Upper lobe of left lung (tissue), 6 donors: ENCODE results near the gene STK16. TPM values are rescaled to one million over a fixed set of nuclear protein-coding genes. Genes with fewer than 3 reads are reported as not detected.

Experiments
- ATAC-seq, 2 donors: fragments of 200-7000 bp; cut with Tn5 transposase; one replicate each; pipeline ENCODE4 v1.9.1; 2022; ENCODE audit warnings: mild to moderate bottlenecking in 2 of 2, moderate library complexity in 2 of 2; ENCODE audit not compliant: low FRiP score in 2 of 2
- DNase-seq, 2 donors: peaks; one replicate each; pipeline ENCODE4 v3.0.0-alpha.2; 2019 to 2020
- H3K27ac ChIP-seq, 4 donors: fragments of 200-600 bp; sonication (generic); one replicate each; pipeline ENCODE4 v1.5.1; 2016 to 2019
- H3K27me3 ChIP-seq, 4 donors: fragments of 200-600 bp; sonication (generic); one replicate each; pipeline ENCODE4 v1.5.1; 2017 to 2019
- H3K36me3 ChIP-seq, 4 donors: fragments of 200-600 bp; sonication (generic); one replicate each; pipeline ENCODE4 v1.5.1; 2016 to 2019
- H3K4me1 ChIP-seq, 4 donors: fragments of 200-600 bp; sonication (generic); one replicate each; pipeline ENCODE4 v1.5.1; 2018 to 2019
- H3K4me3 ChIP-seq, 4 donors: fragments of 200-600 bp; sonication (generic); one replicate each; pipeline ENCODE4 v1.5.1; 2017 to 2019; ENCODE audit warnings: mild to moderate bottlenecking in 2 of 4, moderate library complexity in 1 of 4
- H3K9me3 ChIP-seq, 4 donors: fragments of 200-600 bp; sonication (generic); one replicate each; pipeline ENCODE4 v1.5.1; 2018 to 2019
- CTCF ChIP-seq, 6 experiments: fragments of 450-650 bp in 4 of 6; fragments of 200-600 bp in 2 of 6; sonication (generic) in 2 of 6; IDR thresholded peaks; one replicate each; pipeline ENCODE4 v1.5.1; 2016 to 2019; ENCODE audit warnings: antibody characterized with exemption in 6 of 6
- EP300 ChIP-seq, 4 donors: sonication (generic); formaldehyde crosslinking; IDR thresholded peaks; one replicate each; pipeline ENCODE4 v1.5.1; 2017; ENCODE audit warnings: antibody characterized with exemption in 4 of 4, control low read depth in 2 of 4
- POLR2A ChIP-seq, 4 donors: fragments of 450-650 bp; IDR thresholded peaks; one replicate each; pipeline ENCODE4 v1.5.1; 2016 to 2017; ENCODE audit warnings: antibody characterized with exemption in 4 of 4, mild to moderate bottlenecking in 2 of 4
- POLR2AphosphoS5 ChIP-seq, 2 donors: sonication (generic); formaldehyde crosslinking; IDR thresholded peaks; one replicate each; pipeline ENCODE4 v1.5.1; 2017; ENCODE audit warnings: antibody characterized with exemption in 2 of 2
- WGBS, 2 donors: methylation state at CpG; one replicate each; pipeline ENCODE4 v1.1.5; 2017 to 2018; 5-methylcytosine and 5-hydroxymethylcytosine counted together
- total RNA-seq, 6 donors: library from RNA; depleted of rRNA in 4 of 6; stranded (reverse); fragments of >200 nt in 4 of 6; gene quantifications; one replicate each; pipeline versions ENCODE4 v1.1.0 to v1.2.1, GENCODE V29; 2016 to 2021
- donor health status: DM: no; HTN: no; CAD: no; lungs with moderate emphysema.
- donor health status: DM: no; HTN: yes; CAD: no; lungs with severe emphysema.

Gene STK16
- total RNA-seq, 6 donors from 2014 or later = 12.6 to 28.3 (median 15.7) TPM

- Histone ChIP-seq H3K4me3 (no peak overlapping the region), H3K27me3 (no peaks in the 10 kb centered on the region), H3K4me1 (peaks cover 16 to 21% (median 18%) of the 10 kb centered on the region in 4 donors), H3K27ac (no peak overlapping the region), H3K36me3 (peaks cover 0 to 63% (median 34%) of the 10 kb centered on the region in 4 donors), H3K9me3 (no peaks in the 10 kb centered on the region)
- TF ChIP-seq POLR2AphosphoS5 (IDR thresholded peaks at IDR 0.05) (no peak), POLR2A (IDR thresholded peaks at IDR 0.05) (no peak), CTCF (IDR thresholded peaks at IDR 0.05) (no peak), EP300 (IDR thresholded peaks at IDR 0.05) (no peak)
- DNase-seq (no peak), ATAC-seq (no peak)
- 88 to 91% methylated on average over 5 to 9 of the region's 9 CpGs for WGBS, 2 donors
Measured at GRCh38 chr2:219210886-219211362, 34.4 kb upstream of the STK16 start.

GRCh38 chr2:219213026-219213415 lies 32.3 kb upstream of the STK16 start:
- H3K27me3 ChIP-seq = no peaks in the 10 kb centered on the region
- DNase-seq = no peak
- peaks cover 14 to 24% (median 17%) of the 10 kb centered on the region in 4 donors for H3K4me1 ChIP-seq
- ATAC-seq = no peak
- H3K36me3 ChIP-seq = peaks cover 0 to 61% (median 34%) of the 10 kb centered on the region in 4 donors
- no peaks in the 10 kb centered on the region for H3K9me3 ChIP-seq
- H3K4me3 ChIP-seq = no peak overlapping the region
- H3K27ac ChIP-seq = no peak overlapping the region
- 81 to 87% methylated on average over 8 of the region's 8 CpGs for WGBS, 2 donors
- TF ChIP-seq CTCF (IDR thresholded peaks at IDR 0.05) (no peak), POLR2A (IDR thresholded peaks at IDR 0.05) (no peak)

GRCh38 chr2:219213486-219214071 lies 31.7 kb upstream of the STK16 start:
- Histone ChIP-seq H3K36me3 (peaks cover 0 to 56% (median 30%) of the 10 kb centered on the region in 4 donors), H3K4me1 (peaks cover 12 to 24% (median 19%) of the 10 kb centered on the region in 4 donors), H3K27me3 (no peaks in the 10 kb centered on the region), H3K4me3 (no peak overlapping the region), H3K9me3 (no peaks in the 10 kb centered on the region), H3K27ac (no peak overlapping the region)
- TF ChIP-seq POLR2A (IDR thresholded peaks at IDR 0.05) (no peak), POLR2AphosphoS5 (IDR thresholded peaks at IDR 0.05) (no peak), CTCF (IDR thresholded peaks at IDR 0.05) (no peak), EP300 (IDR thresholded peaks at IDR 0.05) (no peak)
- ATAC-seq = no peak
- 90 to 98% methylated on average over 10 of the region's 10 CpGs for WGBS, 2 donors
- no peak for DNase-seq

GRCh38 chr2:219214141-219214540 lies 31.1 kb upstream of the STK16 start:
- ATAC-seq (no peak), DNase-seq (no peak)
- Histone ChIP-seq H3K4me3 (no peak overlapping the region), H3K4me1 (peaks cover 13 to 29% (median 22%) of the 10 kb centered on the region in 4 donors), H3K36me3 (peaks cover 0 to 50% (median 25%) of the 10 kb centered on the region in 4 donors), H3K27me3 (no peaks in the 10 kb centered on the region), H3K27ac (no peak overlapping the region), H3K9me3 (no peaks in the 10 kb centered on the region)
- WGBS, 2 donors = 96 to 97% methylated on average over 12 to 15 of the region's 15 CpGs
- TF ChIP-seq CTCF (IDR thresholded peaks at IDR 0.05) = no peak
- TF ChIP-seq POLR2AphosphoS5 (IDR thresholded peaks at IDR 0.05) = no peak
- TF ChIP-seq EP300 (IDR thresholded peaks at IDR 0.05) = no peak

GRCh38 chr2:219214786-219215185 lies 30.5 kb upstream of the STK16 start:
- Histone ChIP-seq H3K4me3 (no peak overlapping the region), H3K4me1 (peaks cover 19 to 33% (median 28%) of the 10 kb centered on the region in 4 donors), H3K27ac (no peak overlapping the region), H3K9me3 (no peaks in the 10 kb centered on the region), H3K27me3 (no peaks in the 10 kb centered on the region), H3K36me3 (peaks cover 0 to 48% (median 23%) of the 10 kb centered on the region in 4 donors)
- ATAC-seq = no peak
- WGBS, 2 donors = 92 to 98% methylated on average over 6 of the region's 6 CpGs
- DNase-seq = no peak
- no peak for TF ChIP-seq POLR2A (IDR thresholded peaks at IDR 0.05)
- no peak for TF ChIP-seq EP300 (IDR thresholded peaks at IDR 0.05)
- no peak for TF ChIP-seq POLR2AphosphoS5 (IDR thresholded peaks at IDR 0.05)
- no peak for TF ChIP-seq CTCF (IDR thresholded peaks at IDR 0.05)
